NCI-H345 treated with DMSO at 0.1 percent for 48 hours (cell line): ENCODE data around the gene SLC16A5.
"Not testable (repeated sequence)": the region's sequence is repeated elsewhere in the genome, so short reads cannot be mapped to it uniquely, and the experiment has no call there.

Source experiments
- DNase-seq: peaks from one replicate; lab custom pipeline; 2025; ENCODE audit not compliant: unreplicated experiment; lab: John Stamatoyannopoulos, UW

The SLC16A5 gene

DNA sequence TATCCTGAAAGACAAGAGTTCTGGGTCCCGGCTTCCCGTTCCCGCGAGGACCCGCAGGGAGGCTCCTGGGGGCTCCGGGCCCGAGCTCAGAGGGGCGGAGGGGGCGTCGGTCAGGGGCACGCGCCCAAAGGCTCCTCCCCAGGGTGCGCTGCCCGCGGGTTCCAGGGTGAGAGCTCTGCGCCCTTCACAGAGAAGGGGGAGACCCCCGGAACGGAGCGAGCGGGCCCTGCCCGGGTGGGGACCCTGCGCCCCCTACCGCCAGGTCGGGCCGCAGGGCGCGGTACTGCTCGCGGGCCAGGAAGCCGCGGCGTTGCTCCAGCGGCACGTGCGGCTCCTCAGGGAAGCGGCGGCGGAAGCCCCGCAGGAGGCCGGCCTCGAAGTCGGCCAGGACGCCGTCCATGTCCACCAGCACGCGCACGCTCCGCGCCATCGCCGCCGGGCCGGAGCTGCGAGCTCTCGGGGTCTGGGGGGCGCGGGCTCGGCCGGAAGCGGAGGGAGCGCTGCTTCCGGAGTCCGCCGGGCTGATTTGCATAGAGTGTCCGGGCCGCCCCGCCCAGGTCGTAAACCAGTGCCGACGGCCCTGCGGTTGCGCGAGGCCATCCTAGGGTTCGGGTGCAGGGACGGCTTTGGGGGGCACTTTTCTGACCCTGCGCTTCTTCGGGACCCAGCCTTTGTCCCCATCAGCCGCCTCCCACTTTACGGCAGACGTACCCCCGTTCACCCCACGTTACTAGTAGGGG is 43.7 kb downstream of the SLC16A5 start, which contains the start of gene NT5C:
Gene NT5C (minus strand): TSS at position 465 of the 740 bp plus-strand sequence. CDS start 35 bp downstream, at position 430.
- peak; percentile 72 for DNase-seq

DNA sequence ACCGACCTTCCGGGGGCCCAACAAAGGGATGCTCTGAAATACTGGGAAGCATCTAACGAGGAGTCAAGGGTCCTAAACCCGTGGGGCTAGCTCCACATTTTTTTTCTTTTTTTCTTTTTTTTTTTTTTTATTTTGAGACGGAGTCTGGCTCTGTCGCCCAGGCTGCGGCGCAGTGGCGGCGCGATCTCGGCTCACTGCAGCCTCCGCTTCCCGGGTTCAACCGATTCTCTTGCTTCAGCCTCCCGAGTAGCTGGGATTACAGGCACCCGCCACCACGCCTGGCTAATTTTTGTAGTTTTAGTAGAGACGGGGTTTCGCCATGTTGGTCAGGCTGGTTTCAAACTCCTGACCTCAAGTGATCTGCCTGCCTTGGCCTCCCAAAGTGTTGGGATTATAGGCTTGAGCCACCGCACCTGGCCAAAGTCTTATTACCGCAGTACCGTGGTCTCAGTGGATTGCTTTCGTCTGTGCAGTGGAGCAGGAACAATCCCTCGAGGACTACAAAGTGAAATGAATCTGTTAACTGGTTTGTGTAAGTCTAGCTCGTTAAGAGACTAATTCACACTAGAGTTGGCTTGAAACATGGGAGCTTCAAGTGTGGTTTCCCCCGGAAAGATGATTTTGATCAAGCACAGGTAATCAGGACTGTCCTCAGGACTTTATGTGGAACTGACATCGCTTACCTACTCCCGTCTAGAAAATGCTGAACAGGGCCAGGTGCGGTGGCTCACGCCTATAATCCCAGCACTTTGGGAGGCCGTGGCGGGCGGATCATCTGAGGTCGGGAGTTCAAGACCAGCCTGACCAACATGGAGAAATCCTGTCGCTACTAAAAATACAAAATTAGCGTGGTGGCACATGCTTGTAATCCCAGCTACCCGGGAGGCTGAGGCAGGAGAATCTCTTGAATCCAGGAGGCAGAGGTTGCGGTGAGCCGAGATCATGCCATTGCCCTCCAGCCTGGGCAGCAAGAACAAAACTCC is 44.6 kb downstream of the SLC16A5 start:
- DNase-seq: not testable (repeated sequence)

DNA sequence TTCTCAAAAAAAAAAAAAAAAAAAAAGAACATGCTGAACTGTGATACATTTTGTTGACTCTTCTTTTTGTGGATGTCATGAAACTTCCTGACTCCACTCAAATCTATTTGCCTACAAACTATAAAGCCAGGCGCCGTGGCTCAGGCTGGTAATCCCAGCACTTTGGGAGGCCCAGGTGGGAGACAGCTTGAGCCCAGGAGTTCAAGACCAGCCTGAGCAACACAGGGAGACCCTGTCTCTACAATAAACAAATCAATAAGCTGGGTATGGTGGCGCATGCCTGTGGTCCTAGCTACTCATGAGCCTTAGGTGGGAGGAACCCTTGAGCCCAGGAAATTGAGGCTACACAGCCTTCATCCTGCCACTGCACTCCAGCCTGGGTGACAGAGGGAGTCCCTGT is 45.2 kb downstream of the SLC16A5 start:
- no peak for DNase-seq

DNA sequence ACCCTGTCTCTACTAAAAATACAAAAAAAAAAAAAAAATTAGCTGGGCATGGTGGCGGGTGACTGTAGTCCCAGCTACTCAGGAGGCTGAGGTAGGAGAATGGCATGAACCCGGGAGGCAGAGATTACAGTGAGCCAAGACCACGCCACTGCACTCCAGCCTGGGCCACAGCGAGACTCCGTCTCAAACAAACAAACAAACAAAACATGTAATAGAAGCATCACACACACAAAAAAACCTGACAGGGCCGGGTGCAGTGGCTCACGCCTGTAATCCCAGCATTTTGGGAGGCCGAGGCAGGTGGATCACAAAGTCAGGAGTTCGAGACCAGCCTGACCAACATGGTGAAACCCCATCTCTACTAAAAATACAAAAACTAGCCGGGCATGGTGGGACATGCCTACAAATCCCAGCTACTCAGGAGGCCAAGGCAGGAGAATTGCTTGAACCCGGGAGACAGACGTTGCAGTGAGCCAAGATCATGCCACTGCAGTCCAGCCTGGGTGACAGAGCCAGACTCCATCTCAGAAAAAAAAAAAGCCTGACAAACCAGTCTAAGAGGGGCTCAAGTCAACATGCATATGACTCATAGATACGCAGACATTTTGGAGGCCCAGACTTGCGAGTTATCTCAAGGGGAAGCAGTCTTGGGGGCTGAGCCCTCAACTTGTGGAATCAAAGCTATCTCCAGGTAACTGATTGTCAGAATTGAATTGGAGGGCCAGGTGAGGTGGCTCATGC is 46.0 kb downstream of the SLC16A5 start:
- not testable (repeated sequence) for DNase-seq

DNA sequence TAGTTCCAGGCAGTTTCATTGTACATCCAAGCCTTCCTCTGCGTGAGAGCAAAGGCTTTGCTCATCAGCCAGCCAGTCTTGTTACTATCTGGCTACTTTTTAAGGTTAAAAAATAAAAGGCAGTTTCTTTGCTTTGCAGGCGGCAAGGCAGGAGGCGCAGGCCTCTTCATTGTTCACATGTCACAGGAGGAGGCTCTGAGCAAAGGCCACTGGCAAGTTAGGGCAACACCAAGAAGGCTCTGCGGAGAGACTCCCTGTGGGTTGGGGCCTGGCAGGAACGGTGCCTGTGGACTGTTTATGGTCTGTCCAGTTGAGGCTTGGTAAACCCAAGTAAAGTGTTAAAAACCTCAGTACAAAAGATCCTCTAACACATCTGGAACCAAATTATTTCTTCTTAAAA is 47.7 kb downstream of the SLC16A5 start:
- DNase-seq: no peak

DNA sequence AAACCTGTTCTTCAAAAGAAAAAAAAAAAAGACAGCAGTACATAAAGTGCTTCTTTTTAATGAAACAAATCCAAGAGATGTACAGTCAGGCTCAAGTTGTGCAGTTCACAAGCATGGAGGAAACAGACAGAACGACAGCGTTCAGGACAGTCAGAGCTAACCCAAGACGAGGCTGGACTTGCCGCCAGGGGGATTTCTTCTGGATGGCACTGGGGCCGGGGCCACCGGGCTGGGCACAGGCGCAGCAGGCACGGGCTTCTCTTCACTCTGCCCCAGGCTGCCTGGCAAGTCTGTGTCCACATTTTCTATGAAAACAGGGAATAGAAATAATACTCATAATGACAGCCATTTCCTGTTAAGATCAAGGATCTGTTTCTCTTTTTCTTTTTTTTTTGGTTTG is 48.2 kb downstream of the SLC16A5 start:
- no peak for DNase-seq

DNA sequence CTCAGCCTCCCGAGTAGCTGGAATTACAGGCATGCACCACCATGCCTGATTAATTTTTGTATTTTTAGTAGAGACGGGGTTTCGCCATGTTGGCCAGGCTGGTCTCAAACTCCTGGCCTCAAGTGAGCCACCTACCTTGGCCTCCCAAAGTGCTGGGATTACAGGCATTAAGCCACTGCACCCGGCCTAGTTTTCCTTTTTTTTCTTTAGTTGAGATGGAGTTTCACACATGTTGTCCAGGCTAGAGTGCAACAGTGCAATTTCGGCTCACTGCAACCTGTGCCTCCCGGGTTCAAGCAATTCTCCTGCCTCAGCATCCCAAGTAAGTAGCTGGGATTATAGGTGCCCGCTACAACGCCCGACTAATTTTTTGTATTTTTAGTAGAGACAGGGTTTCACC is 50.0 kb downstream of the SLC16A5 start:
- DNase-seq: not testable (repeated sequence)

DNA sequence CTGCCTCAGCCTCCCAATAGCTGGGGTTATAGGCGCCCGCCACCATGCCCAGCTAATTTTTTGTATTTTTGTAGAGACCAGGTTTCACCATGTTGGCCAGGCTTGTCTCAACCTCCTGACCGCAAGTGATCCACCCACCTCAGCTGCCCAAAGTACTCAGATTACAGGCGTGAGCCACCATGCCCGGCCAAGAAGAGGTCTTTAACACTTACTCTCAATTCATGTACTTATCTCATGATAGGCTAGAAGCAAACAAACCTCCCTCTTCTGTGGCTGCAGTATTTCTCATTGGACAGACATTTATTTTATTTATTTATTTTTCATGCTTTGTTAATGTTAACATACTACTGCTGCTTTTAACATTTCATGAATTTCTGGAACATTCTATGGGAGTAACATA is 50.8 kb downstream of the SLC16A5 start:
- no peak for DNase-seq

DNA sequence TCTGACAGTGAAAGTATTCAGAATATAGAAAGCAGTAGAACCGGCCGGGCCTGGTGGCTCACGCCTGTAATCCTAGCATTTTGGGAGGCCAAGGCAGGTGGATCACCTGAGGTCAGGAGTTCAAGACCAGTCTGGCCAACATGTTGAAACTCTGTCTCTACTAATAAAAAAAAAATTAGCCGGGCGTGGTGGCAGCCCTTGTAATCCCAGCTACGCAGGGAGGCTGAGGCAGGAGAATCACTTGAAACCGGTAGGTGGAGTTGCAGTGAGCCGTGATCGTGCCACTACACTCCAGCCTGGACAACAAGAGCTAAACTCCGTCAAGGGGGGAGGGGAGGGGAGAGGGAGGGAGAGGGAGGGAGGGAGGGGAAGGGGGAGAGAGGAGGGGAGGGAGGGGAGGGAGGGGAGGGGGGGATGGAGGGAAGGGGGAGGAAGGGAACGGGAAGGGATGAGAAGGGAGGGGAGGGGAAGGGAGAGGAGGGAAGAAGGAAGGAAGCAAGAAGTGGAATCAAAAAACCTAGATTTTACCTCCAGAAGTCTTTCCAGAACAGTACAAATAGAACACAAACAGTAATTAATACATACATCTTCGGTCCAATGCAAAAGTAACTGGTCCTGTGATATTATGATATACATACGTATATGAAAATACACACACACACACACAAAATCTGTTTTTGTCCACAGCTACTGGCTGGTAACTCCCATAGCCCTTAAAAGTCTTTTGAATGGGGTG is 54.6 kb downstream of the SLC16A5 start:
- DNase-seq: no peak

DNA sequence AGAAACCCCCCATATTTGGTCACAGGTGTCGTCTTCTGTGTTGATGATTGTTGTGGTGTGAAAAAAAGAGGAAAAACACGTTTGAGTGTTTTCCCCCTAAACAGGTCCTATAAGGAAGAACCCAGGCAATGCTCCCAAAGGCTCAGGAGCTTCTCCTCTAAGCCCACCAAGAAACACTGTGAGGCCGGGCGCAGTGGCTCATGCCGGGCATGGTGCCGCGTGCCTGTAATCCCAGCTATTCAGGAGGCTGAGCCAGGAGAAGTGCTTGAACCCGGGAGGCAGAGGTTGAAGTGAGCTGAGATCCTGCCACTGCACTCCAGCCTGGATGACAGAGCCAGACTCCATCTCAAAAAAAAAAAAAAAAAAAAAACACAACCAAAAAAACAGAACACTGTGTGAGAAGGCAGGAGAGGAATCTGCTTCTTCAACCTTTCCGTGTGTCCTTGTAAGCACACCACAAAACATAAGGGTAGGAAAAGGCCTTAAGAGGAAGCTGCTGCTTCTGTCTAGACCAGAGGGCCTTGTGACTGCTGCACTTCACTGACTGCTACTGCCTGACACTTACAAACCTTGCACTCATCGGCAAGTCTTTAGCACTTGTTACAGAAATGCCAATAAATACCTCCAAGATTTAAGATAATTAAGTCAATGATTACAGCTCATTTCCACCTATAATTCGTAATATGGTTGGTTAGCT is 57.2 kb downstream of the SLC16A5 start:
- DNase-seq: no peak

DNA sequence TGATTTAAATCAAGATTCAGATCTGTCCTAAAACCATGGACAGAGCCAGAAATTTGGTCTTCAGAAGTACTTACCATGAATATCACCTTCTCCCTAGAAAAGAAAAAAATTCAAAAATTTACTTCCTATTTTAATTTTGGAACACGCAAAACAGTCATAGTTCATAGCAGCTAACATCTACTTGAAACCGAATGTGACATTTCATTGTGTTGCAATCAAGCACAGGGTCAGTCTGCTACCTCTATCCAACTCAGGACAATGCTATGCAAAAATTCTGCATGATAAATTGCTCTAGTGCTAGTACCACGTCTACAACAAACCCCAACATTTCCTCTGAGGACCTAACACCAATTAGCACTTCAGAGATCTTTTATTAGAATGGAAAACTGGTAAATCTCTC is 58.8 kb downstream of the SLC16A5 start:
- no peak for DNase-seq

DNA sequence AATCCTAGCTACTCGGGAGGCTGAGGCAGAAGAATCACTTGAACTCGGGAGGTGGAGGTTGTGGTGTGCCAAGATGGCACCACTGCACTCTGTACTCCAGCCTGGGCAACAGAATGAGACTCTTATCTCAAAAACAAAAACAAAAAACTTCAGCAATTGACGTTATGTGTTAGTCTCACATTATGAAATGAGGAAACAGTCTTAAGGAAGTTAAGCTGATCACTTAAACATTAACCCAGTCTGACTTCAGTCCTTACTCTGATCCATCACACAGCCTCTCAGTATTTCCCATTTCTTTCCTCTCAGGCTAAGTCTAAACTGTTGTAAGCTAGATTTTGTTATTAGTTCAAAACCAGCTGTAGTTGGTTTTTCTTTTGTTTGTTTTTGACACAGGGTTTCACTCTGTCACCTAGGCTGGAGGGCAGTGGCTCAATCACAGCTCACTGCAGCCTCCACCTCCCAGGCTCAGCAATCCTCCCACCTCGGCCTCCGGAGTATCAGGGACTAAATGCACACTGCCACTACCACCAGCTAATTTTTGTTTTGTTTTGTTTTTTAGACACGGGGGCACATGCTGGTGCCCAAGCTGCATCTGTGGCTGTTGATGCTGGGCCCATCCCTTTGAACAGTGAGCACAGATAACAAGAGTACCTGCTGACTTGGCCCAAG is 60.3 kb downstream of the SLC16A5 start:
- no peak for DNase-seq

DNA sequence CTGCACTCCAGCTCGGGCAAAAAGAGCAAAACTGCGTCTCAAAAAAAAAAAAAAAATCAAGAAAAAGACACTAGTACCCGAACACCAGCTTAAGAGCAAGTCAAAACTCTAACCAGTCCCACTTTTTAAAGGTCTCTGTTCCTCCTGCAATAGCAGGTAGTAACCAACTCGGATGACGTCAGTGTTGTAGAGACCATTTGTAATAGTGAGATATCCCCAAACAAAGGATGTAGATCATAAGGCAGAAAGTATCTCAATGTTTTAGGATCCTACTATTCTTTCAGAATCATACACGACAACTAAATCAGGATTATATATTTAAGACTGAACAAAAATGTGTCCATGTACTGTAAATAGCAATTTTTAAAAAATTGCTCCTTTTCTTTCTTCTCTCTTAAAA is 64.2 kb downstream of the SLC16A5 start:
- no peak for DNase-seq

DNA sequence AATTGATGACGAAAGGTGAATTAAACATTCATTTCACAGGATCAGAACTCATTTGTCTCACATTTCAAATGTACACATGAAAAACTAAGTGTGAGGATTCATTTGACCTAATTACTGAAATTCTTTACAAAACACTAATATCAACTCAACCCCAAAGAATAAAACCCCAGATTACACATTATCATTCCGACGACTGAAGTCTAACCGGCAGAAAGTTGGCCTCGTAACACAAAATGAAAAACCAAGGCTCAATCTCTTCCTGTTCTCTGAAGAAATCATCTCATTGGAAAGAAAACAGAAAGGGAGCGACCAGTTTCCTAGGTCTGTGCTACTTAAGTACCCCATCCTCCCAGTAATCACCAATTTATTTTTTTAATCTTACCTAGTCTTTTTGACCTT is 64.8 kb downstream of the SLC16A5 start:
- DNase-seq: no peak

DNA sequence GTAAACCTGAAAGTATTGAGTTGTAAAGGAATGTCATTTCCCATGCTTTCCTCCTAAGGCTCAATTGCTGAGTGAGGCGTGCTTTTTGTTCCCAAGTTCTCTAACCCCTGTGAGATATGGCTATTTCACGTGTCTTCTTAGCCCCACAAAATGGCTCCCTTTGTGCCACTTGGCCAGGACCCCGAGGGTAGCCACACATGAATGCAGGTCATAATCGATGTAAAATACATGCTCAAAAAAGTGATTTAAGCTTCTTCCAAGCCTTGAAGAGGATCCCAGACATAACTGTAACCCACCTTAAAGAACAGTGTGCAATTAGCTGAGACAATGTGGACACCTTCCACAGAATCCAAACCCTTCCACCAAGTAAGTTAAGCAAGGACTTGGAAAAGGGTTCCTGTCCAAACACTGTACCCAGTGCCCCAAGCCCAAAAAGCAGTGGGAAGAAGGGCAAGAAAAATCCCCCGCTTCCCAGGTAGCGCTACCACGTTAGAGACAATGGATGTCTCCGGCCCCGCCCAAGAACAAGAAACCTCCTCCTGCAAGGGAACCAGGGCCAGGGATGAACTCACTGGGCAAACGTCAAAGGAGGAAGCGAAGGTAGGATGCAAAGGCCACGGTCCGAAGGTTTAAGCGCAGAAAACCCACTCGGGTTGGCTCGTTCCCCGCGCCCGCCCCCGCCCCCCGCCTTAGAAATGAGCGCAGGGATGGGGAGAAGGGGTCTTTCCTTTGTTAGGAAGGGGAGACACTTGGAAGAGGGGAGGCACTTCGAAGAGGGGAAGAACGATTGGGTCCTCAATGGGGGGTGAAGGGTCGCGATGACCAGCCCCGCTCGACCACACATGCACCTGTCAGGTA is 65.4 kb downstream of the SLC16A5 start:
- DNase-seq: peak; percentile 27

DNA sequence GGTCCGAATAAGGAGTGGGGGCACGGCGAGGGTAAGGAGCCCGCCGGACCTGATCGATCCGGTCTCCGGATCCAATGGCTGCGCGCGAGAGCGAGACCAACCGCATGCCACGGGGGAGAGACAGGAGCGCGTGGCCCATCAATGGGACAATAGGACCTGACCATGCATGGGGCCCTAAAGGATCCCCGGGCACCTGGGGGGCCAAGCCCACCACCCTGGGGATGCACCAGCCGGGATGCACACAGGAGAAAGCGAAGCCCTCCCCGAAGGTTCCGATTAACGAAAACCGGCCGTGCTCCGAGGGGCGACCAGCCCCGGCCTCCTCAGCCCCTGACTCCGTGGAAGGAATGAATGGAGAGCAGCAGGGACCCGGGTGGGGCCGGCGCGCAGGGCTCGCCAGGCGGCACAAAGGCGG is 66.0 kb downstream of the SLC16A5 start:
- no peak for DNase-seq

DNA sequence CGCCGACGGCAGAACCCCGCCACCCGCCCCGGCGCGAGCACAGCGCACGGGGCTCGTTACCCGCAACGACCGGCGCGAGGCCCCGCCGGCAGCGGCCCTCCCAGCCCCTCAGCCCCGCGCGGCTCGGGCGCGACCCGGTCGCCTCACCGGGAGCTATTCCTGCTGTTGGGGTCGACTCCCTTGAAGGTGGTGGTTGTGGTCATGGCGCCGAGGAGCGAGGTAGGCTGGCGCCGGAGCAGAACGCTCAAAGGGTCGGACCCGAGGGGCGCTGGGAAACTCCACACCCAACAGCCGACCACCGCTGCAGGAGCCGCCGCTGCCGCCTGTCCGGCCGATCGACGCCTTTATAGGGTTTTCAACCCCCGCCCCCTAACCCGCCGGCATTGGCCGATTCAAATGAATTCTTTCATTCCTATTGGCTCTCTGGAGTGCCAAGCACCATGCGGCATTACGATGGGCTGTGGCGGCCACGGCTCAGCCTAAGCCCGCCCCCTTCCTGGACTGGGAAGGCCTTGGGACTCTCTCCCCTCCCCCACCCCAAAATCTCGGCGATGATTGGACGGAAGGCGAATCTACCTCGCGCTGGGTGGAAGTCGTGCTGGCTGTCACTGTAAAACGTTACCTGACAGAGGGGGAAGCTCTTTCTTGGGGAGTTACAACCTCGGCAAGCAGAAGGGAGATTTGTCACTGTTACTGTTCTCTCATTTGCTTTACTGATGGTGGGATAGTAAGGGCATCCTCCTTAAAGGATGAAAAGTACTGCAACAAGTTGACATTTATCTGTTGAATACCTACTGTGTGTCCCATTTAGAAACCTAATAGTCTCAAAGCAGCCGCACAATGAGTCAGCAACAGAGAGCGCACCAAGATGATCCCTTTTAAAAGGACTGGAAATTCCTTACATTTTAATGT is 66.7 kb downstream of the SLC16A5 start, which contains the start of gene JPT1:
Gene JPT1 (minus strand): TSS at position 318 of the 912 bp plus-strand sequence. CDS start 115 bp downstream, at position 203.
- DNase-seq: peak; percentile 99
